ENCODE results near the gene VSTM5. TPM values are rescaled to one million over a fixed set of nuclear protein-coding genes. Genes with fewer than 3 reads are reported as not detected.

VSTM5 gene
- total and polyA plus RNA-seq, 4 donors = 0.05 TPM; not detected in 3

- DNase-seq (ENCODE audit: low spot score) = peak; percentile 88
- no peaks in the 10 kb centered on the region for H3K27me3 ChIP-seq (ENCODE audit: control insufficient read depth in 4 of 4, insufficient read depth in 4 of 4, low read length in 3 of 4)
- peaks cover 6 to 27% (median 17%) of the 10 kb centered on the region in 4 donors for H3K4me1 ChIP-seq (ENCODE audit: control insufficient read depth in 4 of 4, insufficient read depth in 4 of 4, low read length in 3 of 4)
- peak within 1 kb of the TSS; percentile 88 to 98 (median 91) for H3K4me3 ChIP-seq (ENCODE audit: low read depth in 1 of 3, low read length in 3 of 3)
- peak within 1 kb of the TSS; percentile 83 to 93 for H3K9ac ChIP-seq (ENCODE audit: low read depth in 1 of 2, low read length in 2 of 2)
- peak; percentile 36 for TF ChIP-seq SP1 (IDR thresholded peaks at IDR 0.05)
- peak; percentile 37 for TF ChIP-seq CTCF (IDR thresholded peaks at IDR 0.05; ENCODE audit: low read depth, low read length, missing input control)
- TF ChIP-seq ZBTB33 (IDR thresholded peaks at IDR 0.05) = peak; percentile 78
- peak; percentile 94 to 97 for TF ChIP-seq GABPA (IDR thresholded peaks at IDR 0.05 in 1 of 2, conservative IDR thresholded peaks at IDR 0.05 in 1 of 2)
- TF ChIP-seq TAF1 (conservative IDR thresholded peaks at IDR 0.05) = peak; percentile 83
- TF ChIP-seq MAX (IDR thresholded peaks at IDR 0.05) = peak; percentile 86
- TF ChIP-seq NR2F2 (IDR thresholded peaks at IDR 0.05) = no peak
- TF ChIP-seq YY1 (IDR thresholded peaks at IDR 0.05) = peak; percentile 68
- peak; percentile 12 to 34 for TF ChIP-seq HNF4A (conservative IDR thresholded peaks at IDR 0.05)
- TF ChIP-seq RXRA (IDR thresholded peaks at IDR 0.05) = no peak
- TF ChIP-seq FOXA1 (IDR thresholded peaks at IDR 0.05) = no peak
- TF ChIP-seq, protein P1, sequence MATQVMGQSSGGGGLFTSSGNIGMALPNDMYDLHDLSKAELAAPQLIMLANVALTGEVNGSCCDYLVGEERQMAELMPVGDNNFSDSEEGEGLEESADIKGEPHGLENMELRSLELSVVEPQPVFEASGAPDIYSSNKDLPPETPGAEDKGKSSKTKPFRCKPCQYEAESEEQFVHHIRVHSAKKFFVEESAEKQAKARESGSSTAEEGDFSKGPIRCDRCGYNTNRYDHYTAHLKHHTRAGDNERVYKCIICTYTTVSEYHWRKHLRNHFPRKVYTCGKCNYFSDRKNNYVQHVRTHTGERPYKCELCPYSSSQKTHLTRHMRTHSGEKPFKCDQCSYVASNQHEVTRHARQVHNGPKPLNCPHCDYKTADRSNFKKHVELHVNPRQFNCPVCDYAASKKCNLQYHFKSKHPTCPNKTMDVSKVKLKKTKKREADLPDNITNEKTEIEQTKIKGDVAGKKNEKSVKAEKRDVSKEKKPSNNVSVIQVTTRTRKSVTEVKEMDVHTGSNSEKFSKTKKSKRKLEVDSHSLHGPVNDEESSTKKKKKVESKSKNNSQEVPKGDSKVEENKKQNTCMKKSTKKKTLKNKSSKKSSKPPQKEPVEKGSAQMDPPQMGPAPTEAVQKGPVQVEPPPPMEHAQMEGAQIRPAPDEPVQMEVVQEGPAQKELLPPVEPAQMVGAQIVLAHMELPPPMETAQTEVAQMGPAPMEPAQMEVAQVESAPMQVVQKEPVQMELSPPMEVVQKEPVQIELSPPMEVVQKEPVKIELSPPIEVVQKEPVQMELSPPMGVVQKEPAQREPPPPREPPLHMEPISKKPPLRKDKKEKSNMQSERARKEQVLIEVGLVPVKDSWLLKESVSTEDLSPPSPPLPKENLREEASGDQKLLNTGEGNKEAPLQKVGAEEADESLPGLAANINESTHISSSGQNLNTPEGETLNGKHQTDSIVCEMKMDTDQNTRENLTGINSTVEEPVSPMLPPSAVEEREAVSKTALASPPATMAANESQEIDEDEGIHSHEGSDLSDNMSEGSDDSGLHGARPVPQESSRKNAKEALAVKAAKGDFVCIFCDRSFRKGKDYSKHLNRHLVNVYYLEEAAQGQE (IDR thresholded peaks at IDR 0.05) = peak; percentile 84
- no peak for TF ChIP-seq FOXA2 (IDR thresholded peaks at IDR 0.05)
- TF ChIP-seq JUND (IDR thresholded peaks at IDR 0.05) = peak in 1 of 2 donors; percentile 62
- peak; percentile 61 to 63 for TF ChIP-seq RAD21 (IDR thresholded peaks at IDR 0.05)
- no peak for TF ChIP-seq HNF4G (IDR thresholded peaks at IDR 0.05)
- no peak for TF ChIP-seq EGR1 (IDR thresholded peaks at IDR 0.05; ENCODE audit: low read depth in 2 of 2)
- TF ChIP-seq, protein P2, sequence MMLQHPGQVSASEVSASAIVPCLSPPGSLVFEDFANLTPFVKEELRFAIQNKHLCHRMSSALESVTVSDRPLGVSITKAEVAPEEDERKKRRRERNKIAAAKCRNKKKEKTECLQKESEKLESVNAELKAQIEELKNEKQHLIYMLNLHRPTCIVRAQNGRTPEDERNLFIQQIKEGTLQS (IDR thresholded peaks at IDR 0.05) = no peak
- H3K36me3 ChIP-seq (ENCODE audit: control insufficient read depth in 4 of 4, insufficient read depth in 3 of 4, low read depth in 1 of 4, low read length in 3 of 4) = peaks cover 2 to 8% (median 6%) of the 10 kb centered on the region in 4 donors
- WGBS = under 1% methylated on average over 72 of the region's 72 CpGs
- H3K27ac ChIP-seq (ENCODE audit: low read depth in 1 of 2, low read length in 2 of 2) = peak within 1 kb of the TSS; percentile 90 to 93
- no peaks in the 10 kb centered on the region for H3K9me3 ChIP-seq (ENCODE audit: control insufficient read depth in 4 of 4, low read length in 3 of 4)
Observed at GRCh38 chr11:93784145-93784934, 66.1 kb downstream of the VSTM5 start, which contains the start of gene MED17. MED17 (plus strand) TSS chr11:93784282; CDS start chr11:93784514, 232 bp downstream.
